SKM-1 (cell line): ENCODE data around the gene SCN4B.
A peak's percentile ranks its signal among the peaks of the same experiment; 100 is the strongest.
"Not testable (repeated sequence)": the region's sequence is repeated elsewhere in the genome, so short reads cannot be mapped to it uniquely, and the experiment has no call there.

Experiments used
- DNase-seq: peaks from one replicate; lab custom pipeline; 2025; ENCODE audit not compliant: unreplicated experiment; lab: John Stamatoyannopoulos, UW

Gene SCN4B

DNA sequence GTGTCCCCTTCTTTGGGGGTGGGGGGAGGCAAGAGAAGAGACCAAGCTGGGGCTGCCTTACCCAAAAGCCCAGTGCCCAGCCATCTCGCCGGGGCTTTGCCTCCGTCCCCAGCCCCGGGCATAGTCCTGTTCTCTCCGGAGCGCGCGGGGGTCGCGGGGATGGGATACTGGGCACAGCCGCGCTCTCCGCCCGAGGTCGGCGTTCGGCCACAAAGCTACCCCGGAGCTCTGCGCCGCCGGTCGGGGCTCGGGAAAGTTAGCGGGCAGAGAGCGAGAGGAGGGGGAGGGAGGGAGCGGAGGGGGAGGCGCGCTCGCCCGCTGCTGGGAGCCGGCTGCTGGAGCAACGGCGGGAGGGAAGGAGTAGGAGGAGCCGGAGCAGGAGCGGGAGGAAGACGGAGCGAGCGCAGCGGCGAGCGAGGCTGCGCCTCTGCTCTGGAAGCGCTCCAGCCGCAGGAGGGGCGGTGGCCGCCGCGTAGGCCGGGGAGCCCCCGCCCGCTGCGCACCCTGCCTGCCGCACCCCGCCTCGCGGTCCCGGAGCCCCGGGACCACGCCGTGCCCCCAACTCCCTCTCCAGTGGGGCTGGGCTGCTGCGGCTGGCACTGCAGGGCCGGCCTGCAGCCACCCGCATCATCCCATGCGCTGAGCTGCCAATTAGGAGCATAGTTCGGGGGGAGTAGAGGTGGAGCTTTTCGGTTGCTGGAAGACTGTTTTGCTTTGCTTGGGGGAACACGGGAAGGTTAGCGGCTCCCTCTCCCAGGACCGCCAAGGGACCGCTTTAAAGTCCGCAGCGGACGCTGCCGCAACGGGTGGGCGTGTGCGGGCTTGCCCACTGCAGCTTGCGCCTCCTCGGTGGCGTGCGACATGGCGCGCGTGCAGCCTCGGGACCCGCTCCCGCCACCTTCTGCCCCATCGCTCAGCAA lies at the start of gene SCN4B:
TSS of gene SCN4B (minus strand) at position 272 of the 920 bp plus-strand sequence. CDS start at position 122, 150 bp downstream.
- DNase-seq, result no peak

GRCh38 chr11:118201966-118202365 lies 49.3 kb upstream of the SCN4B start:
- DNase-seq, result no peak

- no peak for DNase-seq
Measured at GRCh38 chr11:118200901-118201680, 48.5 kb upstream of the SCN4B start.

DNA sequence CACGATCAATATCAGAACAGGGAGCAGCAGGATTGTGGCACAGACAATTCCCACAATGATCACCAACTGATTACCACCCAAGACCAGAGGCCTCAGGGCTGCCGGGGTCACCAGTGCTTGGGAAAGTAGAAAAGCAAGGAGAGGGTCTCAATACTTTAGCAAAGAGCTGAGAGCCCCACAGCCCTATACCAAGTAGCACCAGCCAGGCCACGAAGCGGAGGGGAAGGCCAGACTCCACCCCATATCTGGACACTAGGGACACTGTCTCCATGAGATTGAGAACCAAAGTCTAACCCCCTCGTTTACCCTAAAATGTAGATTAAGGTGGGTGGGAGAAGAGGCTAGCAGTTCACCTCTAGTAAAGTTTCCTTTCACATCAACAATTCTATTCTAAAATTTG lies 47.9 kb upstream of the SCN4B start:
- DNase-seq, result no peak

- no peak for DNase-seq
Measured at GRCh38 chr11:118199135-118199534, 46.5 kb upstream of the SCN4B start.

DNA sequence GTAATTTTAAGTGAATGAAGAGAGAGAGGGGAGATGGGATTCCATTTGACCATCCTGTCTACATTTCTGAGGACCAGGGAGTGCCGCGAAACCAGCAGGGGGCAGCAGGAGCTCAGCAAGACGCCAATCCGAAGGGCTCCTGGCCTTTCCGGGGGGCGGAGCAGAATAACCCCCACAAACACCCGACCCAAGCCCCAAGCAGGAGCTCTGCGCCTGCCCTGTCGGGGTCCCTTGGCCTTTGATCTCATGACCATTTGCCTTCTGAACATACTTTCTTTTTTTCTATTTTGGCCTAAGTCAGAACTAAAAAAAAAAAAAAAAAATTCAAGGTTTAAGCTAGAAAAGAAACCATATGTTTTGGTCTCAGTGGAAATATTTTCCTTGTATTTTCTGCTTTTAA lies 45.7 kb upstream of the SCN4B start:
- peak; percentile 24 for DNase-seq

DNA sequence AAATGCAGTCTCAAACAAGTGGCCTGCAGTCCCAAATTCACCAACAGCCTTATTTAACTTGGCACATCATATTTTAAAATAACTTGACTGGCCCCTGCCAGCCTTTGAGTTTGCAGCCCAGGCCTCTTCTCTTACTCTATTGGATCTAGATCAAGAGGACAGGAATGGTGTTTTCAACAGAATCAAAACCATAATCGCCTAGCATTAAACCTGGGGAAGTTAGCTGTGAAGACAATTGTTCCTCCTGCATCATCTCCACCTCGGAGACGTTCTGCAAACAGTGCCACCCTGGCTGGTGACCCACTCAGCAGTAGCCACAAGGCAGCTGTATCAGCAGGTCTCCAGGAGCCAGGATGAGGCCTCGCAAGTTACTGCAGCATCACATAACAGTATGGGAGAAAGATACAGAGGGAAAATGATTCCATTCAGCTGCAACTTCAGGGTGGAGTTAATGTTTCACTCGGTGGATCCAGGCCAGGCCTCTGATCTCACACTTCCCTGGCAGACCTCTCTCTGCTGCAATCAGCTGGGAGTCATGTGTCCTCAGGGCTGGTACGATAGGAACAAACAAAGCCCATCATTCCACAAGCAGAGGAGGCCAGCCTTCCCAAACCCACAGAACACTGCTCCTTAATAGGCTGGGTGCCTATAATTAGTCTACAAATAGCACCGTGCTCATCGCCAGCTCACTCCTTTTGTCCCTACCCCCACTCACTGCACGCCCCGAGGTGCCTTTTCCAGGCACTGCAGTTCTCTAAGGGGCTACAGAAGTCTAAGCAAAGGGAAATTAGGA lies 42.4 kb upstream of the SCN4B start:
- DNase-seq, result no peak

- no peak for DNase-seq
Measured at GRCh38 chr11:118193910-118194566, 41.4 kb upstream of the SCN4B start.

DNA sequence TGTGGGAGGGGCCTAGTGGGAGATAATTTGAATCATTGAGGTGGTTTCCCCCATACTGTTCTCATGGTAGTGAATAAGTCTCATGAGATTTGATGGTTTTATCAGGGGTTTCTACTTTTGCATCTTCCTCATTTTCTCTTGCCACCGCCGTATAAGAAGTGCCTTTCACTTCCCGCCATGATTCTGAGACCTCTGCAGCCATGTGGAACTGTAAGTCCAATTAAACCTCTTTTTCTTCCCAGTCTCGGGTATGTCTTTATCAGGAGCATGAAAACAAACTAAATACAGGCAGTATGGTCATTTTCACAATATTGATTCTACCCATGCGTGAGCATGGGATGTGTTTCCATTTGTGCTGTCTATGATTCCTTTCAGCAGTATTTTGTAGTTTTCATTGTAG lies 40.2 kb upstream of the SCN4B start:
- DNase-seq, result not testable (repeated sequence)

DNA sequence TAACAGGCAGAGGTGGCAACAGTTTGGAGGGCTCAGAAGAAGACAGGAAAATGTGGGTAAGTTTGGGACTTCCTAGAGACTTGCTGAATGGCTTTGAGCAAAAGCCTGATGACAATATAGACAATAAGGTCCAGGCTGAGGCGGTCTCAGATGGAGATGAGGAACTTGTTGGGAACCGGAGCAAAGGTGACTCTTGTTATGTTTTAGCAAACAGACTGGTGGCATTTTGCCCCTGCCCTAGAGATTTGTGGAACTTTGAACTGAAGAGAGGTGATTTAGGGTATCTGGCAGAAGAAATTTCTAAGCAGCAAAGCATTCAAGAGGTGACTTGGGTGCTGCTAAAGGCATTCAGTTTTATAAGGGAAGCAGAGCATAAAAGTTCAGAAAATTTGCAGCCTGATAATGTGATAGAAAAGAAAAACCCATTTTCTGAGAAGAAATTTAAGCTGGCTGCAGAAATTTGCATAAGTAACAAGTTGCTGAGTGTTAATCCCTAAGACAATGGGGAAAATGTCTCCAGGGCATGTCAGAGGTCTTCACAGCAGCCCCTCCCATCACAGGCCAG lies 38.4 kb upstream of the SCN4B start:
- DNase-seq, result not testable (repeated sequence)

DNA sequence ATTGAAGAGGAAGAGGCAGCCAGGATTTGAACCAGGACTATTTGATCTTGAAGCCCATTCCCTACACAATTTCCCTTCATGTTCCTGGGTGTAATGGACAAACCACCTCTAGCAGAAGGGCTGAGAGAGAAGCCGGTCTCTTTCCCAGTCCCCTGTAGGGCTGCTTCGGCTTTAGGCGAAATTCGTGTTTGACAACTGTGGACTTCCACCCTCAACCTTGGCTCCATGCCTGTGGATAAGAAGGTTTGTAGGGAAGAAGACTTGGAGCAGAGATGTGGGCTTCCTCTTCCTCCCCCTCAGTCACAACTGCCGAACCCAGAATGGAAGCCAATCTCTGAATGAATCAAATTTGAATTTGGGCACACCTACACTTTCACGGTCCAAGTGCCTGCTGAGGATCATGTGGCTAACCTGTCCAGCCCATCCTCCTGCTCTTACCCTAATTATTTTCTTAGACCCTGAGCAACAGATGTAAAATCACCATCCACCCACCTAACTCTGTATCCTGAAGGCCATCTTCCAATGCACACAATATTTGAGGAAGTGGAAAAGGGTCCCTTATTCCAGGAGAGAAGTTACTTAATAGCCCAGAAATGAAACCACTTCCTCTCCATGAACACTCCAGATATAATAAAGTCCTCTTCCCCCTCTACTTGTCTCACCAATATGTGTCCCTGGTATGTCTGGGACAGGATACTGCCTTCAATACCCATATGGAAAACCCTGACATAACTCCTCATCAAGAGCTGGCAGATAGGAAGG lies 33.9 kb upstream of the SCN4B start:
- peak; percentile 39 for DNase-seq

- peak; percentile 81 for DNase-seq
Measured at GRCh38 chr11:118184784-118185579, 32.4 kb upstream of the SCN4B start.

- DNase-seq, result not testable (repeated sequence)
Measured at GRCh38 chr11:118183691-118184090, 31.1 kb upstream of the SCN4B start.

GRCh38 chr11:118180300-118180703 lies 27.7 kb upstream of the SCN4B start:
- no peak for DNase-seq

- DNase-seq, result no peak
Measured at GRCh38 chr11:118176778-118177134, 24.1 kb upstream of the SCN4B start.

DNA sequence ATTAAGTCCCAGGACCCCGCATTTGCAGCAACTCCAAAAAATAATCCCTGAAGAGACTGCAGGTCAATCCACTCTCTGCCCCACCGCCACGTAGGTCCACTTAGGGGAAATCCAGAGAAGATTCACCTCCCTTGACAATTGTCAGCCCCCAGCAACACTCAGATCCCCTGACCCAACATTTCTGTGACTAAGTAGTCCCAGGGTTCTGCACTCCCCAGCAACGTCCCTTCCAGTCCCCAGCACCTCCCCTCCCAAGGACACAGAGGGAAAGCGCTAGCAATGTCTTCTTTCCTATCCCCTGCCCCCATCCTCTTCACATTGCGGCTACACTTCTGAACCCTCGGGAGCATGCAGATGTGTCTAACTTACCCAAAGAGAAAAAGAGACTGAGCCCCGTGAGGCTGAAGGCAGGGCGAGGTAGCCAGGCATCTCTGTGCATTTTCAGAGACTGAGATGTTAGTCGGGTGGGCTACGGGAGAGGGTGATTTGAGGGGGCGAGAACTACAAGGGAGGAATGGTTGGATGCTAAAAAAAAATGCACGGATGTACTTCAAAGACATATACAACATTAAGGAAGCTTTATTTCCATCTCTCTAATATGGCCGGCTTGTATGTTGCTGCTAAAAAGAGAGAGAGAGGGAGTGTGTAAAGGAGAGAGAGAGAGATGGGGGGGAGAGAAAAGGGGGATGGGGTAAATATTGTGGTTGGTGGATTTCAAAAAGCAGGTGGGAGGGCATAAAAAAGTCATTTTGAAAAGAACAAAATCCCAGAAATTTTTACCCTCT lies 23.6 kb upstream of the SCN4B start, which contains the start of gene SCN2B:
TSS of gene SCN2B (minus strand) at position 647 of the 785 bp plus-strand sequence. CDS start at position 439, 208 bp downstream.
- DNase-seq, result no peak

DNA sequence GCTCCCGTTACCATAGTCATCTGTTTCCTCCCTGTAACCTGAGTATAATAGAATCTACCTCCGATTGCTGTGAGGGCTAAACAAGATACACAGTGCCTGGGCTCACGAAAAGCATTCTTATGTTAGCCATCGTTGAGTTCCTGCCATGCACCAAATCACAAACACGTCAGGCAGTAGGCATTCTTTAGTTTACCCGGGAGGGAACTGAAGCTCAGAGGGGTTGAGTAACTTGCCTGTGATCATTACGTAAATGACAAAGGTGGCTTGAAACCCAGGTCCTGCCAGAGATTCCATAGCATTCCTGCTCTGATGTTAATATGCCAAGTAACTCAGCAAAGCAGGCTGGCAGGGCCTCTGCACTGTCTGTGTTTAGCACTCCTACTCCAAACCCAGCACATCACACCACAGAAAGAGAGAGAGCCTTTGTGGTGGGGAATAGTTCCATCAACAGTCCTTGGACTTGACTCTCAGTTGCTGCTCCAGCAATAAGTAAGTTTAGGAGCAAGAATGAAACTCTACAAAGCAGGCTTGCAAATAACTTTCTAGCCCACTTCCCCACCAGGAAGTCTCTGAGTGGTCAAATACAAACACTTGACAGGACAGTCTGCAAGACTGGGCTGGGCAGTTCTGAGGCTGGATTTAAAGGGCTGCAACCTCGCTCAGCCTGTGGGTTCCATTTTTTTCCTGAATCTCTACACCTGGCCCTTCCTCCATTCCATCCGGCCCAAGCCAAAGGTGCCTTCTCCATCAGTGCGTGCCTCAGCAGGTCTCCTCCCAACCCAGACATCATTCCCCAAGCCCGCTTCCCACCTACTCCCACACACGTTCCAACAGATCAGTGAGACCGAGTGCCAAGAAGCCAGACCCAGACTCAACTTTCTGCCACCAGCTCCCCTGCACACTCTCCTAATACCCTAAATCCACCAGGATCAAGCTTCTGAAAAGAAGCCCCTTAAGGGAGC lies 22.7 kb upstream of the SCN4B start:
- peak; percentile 15 for DNase-seq
